ENCODE data around the gene RPS5.
"Not testable (repeated sequence)": the region's sequence is repeated elsewhere in the genome, so short reads cannot be mapped to it uniquely, and the experiment has no call there.

The RPS5 gene

GRCh38 chr19:58406818-58407657 is 20.0 kb downstream of the RPS5 start:
- DNase-seq (ENCODE audit: low spot score): no peak

GRCh38 chr19:58407658-58408151 is 20.6 kb downstream of the RPS5 start:
- no peak for DNase-seq (ENCODE audit: low spot score)

GRCh38 chr19:58408152-58409009 is 21.3 kb downstream of the RPS5 start, which contains the start of gene ZNF584:
TSS of gene ZNF584 (plus strand) at chr19:58408649. CDS start at chr19:58409148, 499 bp downstream.
- DNase-seq (ENCODE audit: low spot score): peak; percentile 95

GRCh38 chr19:58409010-58409790 is 22.1 kb downstream of the RPS5 start:
- DNase-seq (ENCODE audit: low spot score): peak; percentile 55

- DNase-seq (ENCODE audit: low spot score): no peak
These were observed 29.5 kb downstream of the RPS5 start for GRCh38 chr19:58416604-58417003.

GRCh38 chr19:58417071-58417470 is 30.0 kb downstream of the RPS5 start:
- DNase-seq (ENCODE audit: low spot score): no peak

GRCh38 chr19:58428617-58429016 is 41.5 kb downstream of the RPS5 start:
- DNase-seq (ENCODE audit: low spot score): no peak

GRCh38 chr19:58429745-58430144 is 42.7 kb downstream of the RPS5 start:
- DNase-seq (ENCODE audit: low spot score): no peak

- no peak for DNase-seq (ENCODE audit: low spot score)
These were observed 47.1 kb downstream of the RPS5 start for GRCh38 chr19:58434217-58434616.

GRCh38 chr19:58439576-58440554 is 52.8 kb downstream of the RPS5 start, which contains the start of gene ZNF132:
TSS of gene ZNF132 (minus strand) at chr19:58440153. CDS start at chr19:58439821, 332 bp downstream.
- DNase-seq (ENCODE audit: low spot score): peak; percentile 98

GRCh38 chr19:58440556-58440955 is 53.5 kb downstream of the RPS5 start:
- no peak for DNase-seq (ENCODE audit: low spot score)

- DNase-seq (ENCODE audit: low spot score): not testable (repeated sequence)
These were observed 55.9 kb downstream of the RPS5 start for GRCh38 chr19:58442986-58443385.

Measured in AG20443 (cell line).